OCI-M2 (cell line): ENCODE data around the gene TMEM222.

Experiments used
- DNase-seq: peaks from one replicate; lab custom pipeline; 2025; ENCODE audit not compliant: unreplicated experiment; lab: John Stamatoyannopoulos, UW

Gene TMEM222

GRCh38 chr1:27306071-27306470 lies 15.9 kb upstream of the TMEM222 start:
- DNase-seq = no peak

GRCh38 chr1:27306892-27307761 lies 14.8 kb upstream of the TMEM222 start:
- no peak for DNase-seq

- no peak for DNase-seq
Measured at GRCh38 chr1:27307874-27308598, 13.9 kb upstream of the TMEM222 start.

- no peak for DNase-seq
Measured at GRCh38 chr1:27314169-27314568, 7.8 kb upstream of the TMEM222 start.

GRCh38 chr1:27314737-27315136 lies 7.2 kb upstream of the TMEM222 start:
- no peak for DNase-seq

GRCh38 chr1:27316860-27317259 lies 5.1 kb upstream of the TMEM222 start:
- DNase-seq = no peak

- DNase-seq = no peak
Measured at GRCh38 chr1:27318136-27318535, 3.8 kb upstream of the TMEM222 start.

- no peak for DNase-seq
Measured at GRCh38 chr1:27318596-27318995, 3.4 kb upstream of the TMEM222 start.

- DNase-seq = no peak
Measured at GRCh38 chr1:27322569-27323240, 742 bp downstream of the TMEM222 start.

GRCh38 chr1:27325286-27325685 lies 3.3 kb downstream of the TMEM222 start:
- DNase-seq = no peak

- no peak for DNase-seq
Measured at GRCh38 chr1:27327964-27328363, 6.0 kb downstream of the TMEM222 start.

GRCh38 chr1:27330786-27331185 lies 8.8 kb downstream of the TMEM222 start:
- DNase-seq = no peak

GRCh38 chr1:27331426-27331825 lies 9.5 kb downstream of the TMEM222 start:
- no peak for DNase-seq

- no peak for DNase-seq
Measured at GRCh38 chr1:27331922-27332321, 10.0 kb downstream of the TMEM222 start.

GRCh38 chr1:27332536-27333281 lies 10.7 kb downstream of the TMEM222 start:
- no peak for DNase-seq

- no peak for DNase-seq
Measured at GRCh38 chr1:27333717-27334279, 11.8 kb downstream of the TMEM222 start.

GRCh38 chr1:27335506-27336422 lies 13.8 kb downstream of the TMEM222 start:
- no peak for DNase-seq

GRCh38 chr1:27336756-27337155 lies 14.8 kb downstream of the TMEM222 start:
- DNase-seq = no peak

GRCh38 chr1:27338751-27339150 lies 16.8 kb downstream of the TMEM222 start:
- no peak for DNase-seq

- DNase-seq = no peak
Measured at GRCh38 chr1:27339213-27339612, 17.2 kb downstream of the TMEM222 start.
